Pons (tissue), 1 donor: ENCODE results near the gene NRF1.

Experiments
- DNase-seq: peaks from one replicate; pipeline ENCODE4 v3.0.0-alpha.2; 2016; ENCODE audit warnings: low spot score

Gene NRF1

DNA sequence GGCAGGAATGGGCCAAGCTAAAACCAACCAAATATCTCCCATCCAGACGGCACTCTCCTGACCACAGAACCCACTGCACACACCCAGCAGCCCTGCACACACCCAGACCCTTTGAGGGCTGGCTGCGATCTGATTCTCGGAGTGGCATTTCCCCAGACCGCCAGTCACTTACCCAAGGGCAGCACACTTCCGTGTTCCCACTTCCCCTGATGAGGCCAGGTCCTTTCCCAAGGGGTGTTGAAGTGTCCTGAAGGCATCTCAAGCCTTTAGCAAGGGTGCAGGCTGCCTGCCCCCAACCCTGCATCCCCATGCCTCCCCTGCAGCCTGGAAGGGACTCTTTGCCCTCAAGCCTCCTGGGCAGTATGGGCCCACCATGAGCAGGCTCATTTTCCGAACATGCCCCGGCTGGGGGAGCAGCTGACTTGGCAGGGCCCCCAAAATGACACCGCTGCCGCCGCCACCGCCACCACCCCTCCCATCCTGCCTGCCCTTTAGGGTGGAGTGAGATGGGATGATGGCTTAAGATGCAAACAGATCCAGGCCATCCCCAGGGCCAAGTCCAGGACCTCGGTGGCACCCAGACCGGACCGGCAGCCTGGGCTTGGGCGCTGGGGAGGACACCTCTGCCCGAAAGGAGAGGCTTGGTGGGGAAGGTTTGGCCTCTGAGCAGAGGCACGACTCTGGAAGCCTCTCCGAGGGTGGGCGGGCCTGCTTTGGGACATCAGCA lies 159.8 kb downstream of the NRF1 start:
- DNase-seq = no peak

- no peak for DNase-seq
These were observed 160.5 kb downstream of the NRF1 start for GRCh38 chr7:129771928-129772479.

DNA sequence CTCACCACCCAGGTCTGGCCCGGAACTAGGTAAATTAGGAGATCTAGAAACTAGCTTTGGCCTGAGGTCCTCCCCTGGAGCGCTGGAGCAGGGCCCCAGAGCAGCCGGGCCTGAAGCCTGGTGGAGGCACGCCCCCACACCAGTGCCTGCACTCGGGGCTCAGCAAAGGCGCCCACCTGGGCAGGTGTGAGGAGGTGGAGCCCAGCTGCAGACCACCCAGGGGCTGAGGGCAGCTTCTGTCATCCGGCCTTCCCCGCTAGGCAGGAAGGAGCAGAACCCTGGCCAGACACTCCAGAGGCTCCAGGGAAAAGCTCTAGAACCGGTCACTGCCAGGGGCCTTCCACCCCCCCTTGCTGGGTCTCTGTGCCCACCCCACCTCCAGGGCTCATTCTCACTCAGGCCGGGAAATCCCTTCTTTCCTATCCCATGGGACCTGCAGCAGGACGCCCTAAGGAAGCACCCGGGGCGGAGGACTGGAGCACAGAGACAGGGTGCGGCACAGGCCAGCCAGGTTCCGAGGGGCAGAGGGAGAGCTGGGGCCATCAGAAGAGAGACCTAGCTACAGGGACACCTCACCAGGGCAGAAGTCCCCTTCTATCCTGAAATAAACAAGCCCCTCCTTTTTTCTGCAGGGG lies 161.2 kb downstream of the NRF1 start:
- DNase-seq = no peak

DNA sequence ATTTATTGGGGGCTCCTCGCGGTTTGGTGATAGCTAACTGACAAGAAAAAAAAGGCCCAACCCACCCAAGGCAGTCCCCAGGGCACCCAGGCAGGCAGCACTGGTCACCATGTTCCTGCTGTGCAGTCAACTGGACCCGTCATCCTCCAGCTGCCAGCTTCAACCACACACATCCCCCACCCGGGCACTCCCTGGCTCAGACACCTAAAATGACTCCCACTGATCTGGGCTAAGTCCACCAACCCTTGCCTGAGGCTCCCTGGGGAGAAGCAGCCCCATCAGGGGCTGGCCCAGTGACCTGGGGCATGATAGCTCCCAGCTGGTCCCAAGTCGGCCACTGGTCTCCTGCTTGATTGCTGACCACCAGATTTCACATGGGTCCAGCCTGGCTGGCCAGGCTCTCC lies 161.8 kb downstream of the NRF1 start:
- DNase-seq = no peak

- DNase-seq = no peak
These were observed 162.4 kb downstream of the NRF1 start for GRCh38 chr7:129773871-129774270.

DNA sequence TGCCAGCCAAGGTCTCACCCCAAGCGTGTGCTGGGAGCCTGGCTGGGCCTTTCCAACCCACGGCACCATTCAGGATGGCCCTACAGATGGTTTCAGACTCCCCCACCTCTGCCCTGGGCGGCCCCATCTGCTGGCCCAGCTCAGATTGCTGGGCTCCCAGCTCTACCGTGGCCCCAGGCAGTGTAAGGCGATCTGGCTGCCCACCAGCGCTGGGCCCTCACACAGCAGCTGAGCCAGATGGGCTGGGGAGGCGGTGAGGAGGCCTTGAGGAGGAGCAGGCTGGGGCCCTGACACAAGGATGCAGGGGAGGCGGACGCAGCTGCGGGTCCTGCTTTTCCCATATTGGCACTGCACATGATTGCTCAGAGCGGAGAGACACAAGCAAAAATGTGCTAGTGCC lies 162.8 kb downstream of the NRF1 start:
- no peak for DNase-seq

DNA sequence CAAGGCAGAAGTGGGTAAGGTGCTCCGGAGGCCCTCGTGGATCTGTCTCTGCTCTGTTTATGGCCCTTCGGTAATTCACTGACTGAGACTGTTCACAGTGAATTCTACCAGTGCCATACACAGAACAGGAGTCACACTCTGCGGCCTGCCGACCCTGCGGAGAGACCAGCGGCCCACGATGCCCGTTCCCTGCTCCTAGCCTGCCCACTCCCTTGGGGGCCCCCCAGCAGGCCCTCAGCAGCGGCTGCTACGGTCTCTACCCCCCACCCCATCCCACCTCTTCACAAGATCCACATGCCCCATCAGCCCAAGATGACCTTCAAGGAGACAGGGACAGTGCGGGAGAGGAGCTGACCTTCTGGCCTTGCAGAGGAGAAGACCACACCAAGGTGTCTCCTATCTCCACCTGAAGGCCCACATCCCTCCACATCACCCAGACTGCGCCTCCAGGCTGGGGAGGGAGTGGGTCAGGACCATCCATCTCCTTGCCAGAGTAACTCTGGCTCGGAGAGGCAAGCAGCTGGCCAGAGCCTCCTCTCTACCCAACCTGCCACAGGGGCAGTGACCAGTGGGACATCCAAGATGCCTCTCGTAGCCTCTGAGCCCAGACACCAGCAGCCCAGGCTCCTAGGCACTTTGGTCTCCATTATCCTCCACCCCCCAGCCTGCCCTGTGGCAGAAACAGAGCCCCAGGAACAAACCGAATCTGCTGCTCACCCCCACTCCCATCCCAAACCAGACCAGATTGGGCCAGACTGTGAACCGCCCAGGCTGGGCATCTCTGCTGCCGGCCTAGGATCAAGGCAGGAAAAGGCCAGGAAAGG lies 163.6 kb downstream of the NRF1 start:
- DNase-seq = no peak

DNA sequence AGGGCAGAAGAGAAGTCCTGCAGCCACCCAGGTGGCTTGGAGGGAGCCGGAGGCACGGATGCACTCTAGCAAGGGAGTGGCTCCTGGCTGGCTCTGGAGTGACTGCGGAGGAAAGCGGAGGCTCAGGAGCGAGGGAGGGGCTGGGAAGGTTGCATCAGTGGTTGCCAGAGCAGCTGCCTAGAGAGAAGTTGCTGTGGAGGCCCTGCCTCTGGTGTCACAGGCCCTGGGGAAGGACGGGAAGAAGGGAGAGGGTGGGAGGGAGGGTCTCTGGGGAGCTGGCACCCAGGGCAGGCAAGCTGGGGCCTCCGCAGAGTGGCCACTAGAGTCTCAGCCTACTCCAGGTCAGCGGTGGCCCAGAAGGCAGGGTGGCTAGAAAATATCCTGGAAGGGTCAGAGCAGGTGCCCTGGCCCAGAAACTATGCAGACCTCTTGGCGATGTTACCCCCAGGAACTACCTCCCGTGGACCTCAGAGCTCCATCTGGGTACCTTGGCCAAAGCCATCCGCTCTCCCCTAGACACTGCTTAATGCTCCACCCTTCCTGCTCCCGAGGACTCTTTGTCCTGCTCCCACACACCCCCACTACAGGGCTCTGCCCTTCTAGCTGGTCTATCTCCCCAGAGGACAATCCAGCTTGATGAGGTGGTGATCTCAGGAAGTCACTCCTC lies 164.3 kb downstream of the NRF1 start:
- no peak for DNase-seq

- DNase-seq = no peak
These were observed 164.8 kb downstream of the NRF1 start for GRCh38 chr7:129776362-129776722.

GRCh38 chr7:129777195-129777844 lies 165.8 kb downstream of the NRF1 start:
- no peak for DNase-seq

- DNase-seq = no peak
These were observed 166.7 kb downstream of the NRF1 start for GRCh38 chr7:129777993-129778769.

DNA sequence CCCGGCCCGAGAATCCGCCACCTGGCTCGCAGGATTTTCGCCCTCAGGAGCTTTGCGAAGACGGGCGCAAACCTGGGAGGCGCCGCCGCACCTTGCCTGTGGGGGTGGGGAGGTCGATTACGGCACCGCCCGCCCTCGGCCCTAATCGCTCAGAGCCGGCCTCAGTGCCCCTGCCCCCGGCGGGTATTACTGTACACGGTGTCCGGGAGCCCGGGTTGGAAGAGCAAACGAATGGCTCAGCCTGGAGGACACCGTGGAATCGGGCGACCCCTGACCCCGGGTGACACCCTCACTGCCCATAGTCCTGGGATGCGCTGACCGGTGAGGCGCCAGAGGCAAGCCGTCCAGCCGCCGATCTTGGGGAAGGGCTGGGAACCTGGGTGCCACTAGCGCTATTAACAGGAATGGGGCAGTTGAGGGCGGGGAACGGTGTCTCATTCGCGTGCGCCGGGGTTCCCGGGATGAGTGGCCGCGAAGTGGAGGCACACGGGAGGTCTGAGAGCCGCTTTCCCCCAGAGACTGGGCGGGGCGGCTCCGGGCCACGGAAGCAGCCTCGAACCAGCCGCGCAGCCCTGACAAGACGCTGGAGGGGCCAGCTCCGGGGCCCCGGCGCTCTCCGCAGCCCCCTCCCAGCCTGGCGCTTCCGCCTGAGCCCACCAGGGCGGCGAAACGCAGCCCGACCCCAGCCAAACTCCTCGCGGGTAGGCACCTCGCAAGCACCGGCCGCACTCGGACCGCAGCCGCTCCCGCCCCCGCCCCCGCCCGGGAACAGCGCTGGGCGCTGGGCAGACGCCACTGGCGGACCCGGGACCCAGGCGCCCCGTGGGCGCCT lies 167.5 kb downstream of the NRF1 start:
- DNase-seq = no peak

GRCh38 chr7:129779602-129780256 lies 168.2 kb downstream of the NRF1 start:
- DNase-seq = no peak

GRCh38 chr7:129780257-129780973 lies 168.9 kb downstream of the NRF1 start:
- no peak for DNase-seq

- no peak for DNase-seq
These were observed 169.7 kb downstream of the NRF1 start for GRCh38 chr7:129780974-129781927.

GRCh38 chr7:129781928-129782817 lies 170.7 kb downstream of the NRF1 start:
- no peak for DNase-seq
